HG03442 (cell line): ENCODE measurements around the gene GRN.
"Not testable (repeated sequence)": the region's sequence is repeated elsewhere in the genome, so short reads cannot be mapped to it uniquely, and the experiment has no call there.

Source experiments
- ATAC-seq: cut with Tn5 transposase; IDR thresholded peaks from one replicate; pipeline ENCODE4 v1.9.1; 2021; ENCODE audit warnings: mild to moderate bottlenecking, moderate library complexity; ENCODE audit not compliant: unreplicated experiment

Gene GRN

DNA sequence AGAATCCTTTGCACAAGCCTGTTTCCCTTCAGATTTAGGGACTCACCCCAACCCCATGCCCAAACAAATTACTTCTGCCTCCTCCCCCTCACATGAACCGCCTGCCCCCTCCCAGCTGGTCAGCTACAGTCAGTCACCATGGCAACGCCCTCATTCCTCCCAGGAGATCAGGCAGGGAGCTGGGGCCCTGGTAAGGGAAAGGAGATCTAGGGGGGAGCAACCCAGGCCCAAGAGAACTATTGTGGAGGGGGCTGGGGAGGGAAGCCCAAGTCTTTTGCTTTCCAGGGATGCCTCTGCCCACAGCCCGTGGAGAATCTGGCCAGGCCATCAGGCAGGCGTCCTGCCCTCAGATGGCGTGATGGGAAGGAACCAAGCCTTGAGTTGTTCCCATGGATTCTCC is 15.7 kb downstream of the GRN start:
- ATAC-seq = no peak

DNA sequence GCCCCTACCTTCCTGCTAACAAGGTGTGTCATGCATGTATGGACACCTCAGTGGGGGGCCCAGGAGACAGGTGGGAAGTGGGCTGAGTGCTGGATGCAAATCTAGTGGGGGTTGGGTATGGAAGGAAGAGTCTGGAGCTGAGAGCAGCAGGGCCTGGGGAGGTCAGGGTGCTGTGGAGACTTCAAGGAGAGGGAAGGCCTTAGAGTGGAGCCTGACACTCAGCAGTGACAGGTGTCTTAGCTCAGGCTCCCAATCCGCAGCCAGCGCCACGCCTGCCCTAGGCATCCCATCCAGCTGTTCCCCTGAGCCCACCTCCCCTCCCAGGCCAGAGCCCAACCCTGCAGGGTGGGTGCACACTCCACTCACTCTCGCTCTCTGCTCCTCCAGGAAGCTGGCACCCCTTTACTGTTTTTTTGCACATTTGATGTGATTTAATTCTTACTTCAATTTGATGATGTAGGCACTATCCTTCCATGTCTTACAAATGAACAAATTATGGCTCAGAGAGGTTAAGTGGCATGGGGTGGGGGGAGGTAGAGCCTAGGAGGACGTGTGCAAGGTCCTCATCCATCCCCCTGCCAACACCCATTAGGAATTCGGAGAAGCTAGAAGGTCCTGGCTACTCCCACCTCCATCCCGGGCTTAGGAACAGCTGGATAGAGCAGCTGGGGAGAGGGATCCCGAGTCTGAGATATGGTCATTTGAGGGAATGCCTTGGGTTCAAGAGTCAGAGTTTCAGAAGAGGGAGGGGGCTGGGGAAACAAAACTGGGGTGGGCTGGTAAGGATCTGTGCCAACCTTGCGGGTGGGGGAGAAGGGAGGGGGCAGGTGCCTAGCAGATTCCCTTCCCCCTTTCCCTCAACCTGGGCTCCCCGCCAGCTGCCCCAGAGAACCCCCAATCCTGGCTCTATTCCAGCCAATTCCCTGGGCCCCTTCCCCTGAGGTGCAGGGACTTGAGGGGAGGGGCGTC is 16.5 kb downstream of the GRN start:
- no peak for ATAC-seq

DNA sequence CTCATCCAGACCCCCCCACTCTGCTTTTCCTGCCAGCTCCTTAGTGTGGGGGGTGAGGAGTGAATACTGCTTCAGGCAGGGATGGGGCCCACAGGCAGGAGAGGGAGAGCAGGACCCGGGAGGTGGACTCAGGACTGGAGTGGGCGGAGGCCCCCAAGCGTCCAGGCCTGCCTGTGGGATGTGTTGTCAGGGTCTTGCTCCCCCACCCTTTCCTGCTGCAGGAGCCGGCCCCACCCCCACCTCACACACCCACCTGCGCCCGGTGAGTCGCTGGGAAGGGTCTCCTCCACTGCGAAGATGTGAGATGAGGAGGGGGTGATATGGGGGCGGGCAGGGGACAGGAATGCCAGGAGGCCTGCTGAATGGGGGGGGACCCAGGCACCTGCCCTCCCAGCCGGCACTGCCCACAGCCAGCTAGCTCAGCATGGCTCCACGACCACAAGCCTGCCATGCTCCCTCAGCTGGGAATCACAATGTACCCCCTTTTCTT is 17.4 kb downstream of the GRN start:
- no peak for ATAC-seq

DNA sequence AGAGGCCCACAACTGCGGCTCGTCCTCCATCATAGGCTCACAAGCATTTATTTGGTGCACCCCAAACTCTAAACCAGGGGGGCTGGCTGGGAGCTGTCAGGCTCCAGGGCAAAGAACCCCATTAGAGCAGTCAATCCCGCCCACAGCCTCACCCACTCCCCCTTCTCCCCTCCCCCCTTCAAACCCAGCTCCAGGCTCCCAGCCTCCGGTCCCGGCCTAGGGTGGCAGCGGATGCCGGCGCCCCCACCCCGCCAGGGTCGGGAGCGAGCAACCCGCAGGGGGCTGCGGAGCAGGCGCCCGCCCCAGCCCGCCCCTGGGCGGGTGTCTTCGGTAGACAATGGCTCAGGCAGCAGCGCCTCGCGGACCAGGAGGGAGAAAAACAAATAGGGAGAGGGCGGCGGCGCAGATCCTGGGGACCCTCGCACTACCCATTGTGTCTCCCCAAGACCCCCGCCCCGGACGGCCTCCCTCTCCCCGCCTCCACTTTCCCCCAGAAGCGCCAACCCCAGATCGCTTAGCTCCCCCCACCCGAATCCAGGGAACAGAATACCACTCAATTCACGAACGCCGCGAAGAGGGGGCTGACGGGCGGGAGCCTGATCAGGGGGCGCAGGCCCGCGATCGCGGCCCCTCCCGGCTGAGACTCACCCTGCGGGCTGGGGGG is 18.0 kb downstream of the GRN start:
- no peak for ATAC-seq

DNA sequence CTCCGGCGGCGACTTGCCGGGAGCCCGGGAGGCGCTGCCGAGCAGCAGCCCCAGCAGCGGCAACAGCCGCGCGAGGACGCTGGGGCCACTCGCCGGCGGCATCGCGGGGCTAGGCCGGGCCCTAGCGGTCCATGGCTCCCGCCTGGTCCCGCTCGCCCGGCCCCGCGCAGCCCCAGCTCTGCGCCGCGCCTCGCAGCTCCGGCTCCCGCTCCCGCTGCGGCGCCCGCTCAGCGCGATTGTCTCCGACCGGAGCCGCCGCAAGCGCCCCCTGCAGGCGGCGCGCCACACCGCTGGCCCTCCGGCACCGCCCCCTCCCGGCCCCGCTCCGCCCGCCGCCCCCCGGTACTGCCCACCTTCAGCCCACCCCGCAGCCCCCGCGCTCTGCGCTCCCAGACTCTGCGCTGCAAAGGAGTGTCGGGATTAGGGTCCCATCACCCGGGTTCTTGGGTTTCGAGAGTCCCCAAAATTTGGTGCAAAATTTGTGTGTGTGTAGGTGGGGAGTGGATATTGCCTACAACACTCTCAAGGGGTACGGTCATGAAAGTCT is 18.6 kb downstream of the GRN start, which contains the start of gene FAM171A2:
Gene FAM171A2 (minus strand): TSS at position 241 of the 547 bp plus-strand sequence. CDS start 139 bp downstream, at position 102.
- peak; percentile 42 for ATAC-seq

DNA sequence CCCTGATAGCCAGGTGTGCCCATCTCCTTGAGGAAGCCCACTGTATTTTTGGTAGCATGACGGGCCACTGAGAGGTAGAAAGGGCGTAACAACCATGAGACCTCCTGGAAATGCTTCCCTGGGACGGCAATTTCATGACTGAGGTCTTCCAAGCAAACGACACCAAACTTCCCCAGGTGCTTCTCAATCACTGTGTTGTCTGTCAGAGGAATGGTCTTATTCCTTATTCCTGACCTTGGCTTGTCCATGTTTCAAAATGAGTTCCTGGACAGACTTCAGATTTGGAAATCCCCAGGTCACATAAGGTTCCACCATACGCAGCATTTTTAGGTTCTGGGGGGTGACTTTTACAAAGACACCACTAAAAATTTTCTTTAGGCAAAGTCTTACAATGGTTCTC is 19.9 kb downstream of the GRN start:
- not testable (repeated sequence) for ATAC-seq

DNA sequence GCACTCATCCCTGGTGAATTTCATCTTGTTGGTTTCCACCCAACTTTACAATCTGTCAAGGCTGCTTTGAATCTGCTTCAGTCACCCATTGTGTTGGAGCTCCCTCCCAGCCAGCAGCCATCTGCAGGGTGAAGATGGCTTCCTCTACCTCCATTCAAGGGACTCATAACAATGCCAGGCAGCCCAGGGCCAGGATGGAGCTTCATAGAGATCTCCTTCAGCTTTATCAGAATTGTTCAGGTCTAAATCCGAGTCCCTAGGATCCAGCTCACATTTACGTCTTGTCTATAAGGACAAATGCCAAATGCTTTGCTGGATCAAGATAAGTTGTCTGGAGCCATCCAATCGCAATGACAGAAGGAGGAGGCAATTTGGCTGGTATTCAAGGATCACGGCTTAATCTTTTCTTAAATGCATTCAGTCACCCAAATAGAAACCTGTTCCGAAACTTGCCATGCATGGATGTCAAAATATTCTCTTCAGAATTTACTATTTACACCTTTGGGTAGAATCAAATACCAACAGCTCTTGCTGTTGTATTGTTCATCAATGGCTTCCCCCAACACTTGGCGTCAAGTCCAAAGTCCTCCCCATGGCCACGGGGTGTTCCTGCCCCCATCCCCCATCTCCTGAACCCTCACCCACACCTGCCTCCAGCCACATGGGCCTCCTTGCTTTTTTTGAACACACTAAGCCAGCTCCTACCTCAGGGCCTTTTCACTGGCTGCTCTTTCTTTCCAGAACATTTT is 22.3 kb downstream of the GRN start:
- ATAC-seq = no peak

DNA sequence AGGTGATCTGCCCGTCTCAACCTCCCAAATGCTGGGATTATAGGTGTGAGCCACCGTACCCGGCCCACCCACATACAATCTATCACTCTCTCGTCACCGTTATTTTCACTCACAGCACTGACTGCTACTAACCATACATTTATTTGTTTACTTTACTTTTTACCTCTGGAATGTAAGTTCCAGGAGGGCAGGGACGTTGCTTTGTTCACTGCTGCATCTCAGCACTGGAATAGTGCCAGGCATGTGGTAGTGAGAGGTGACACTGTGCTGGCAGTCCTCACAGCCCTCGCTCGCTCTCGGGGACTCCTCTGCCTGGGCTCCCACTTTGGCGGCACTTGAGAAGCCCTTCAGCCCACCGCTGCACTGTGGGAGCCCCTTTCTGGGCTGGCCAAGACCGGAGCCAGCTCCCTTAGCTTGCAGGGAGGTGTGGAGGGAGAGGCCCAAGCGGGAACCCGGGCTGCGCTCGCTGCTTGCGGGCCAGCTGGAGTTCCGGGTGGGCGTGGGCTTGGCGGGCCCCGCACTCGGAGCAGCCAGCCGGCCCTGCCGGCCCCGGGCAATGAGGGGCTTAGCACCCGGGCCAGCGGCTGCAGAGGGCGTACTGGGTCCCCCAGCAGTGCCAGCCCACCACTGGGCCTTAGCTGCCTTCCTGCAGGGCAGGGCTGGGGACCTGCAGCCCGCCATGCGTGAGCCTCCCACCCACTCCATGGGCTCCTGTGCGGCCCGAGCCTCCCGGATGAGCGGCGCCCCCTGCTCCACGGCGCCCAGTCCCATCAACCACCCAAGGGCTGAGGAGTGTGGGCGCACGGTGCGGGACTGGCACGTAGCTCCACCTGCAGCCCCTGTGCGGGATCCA is 23.5 kb downstream of the GRN start:
- ATAC-seq = not testable (repeated sequence)

DNA sequence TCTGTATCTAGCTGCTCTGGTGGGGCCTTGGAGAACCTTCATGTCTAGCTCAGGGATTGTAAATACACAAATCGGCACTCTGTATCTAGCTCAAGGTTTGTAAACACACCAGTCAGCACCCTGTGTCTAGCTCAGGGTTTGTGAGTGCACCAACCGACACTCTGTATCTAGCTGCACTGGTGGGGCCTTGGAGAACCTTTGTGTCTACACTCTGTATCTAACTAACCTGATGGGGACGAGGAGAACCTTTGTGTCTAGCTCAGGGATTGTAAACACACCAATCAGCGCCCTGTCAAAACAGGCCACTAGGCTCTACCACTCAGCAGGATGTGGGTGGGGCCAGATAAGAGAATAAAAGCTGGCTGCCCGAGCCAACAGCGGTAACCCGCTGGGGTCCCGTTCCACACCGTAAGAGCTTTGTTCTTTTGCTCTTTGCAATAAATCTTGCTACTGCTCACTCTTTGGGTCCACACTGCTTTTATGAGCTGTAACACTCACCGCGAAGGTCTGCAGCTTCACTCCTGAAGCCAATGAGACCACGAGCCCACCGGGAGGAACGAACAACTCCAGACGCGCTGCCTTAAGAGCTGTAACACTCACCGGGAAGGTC is 24.4 kb downstream of the GRN start:
- ATAC-seq = not testable (repeated sequence)

DNA sequence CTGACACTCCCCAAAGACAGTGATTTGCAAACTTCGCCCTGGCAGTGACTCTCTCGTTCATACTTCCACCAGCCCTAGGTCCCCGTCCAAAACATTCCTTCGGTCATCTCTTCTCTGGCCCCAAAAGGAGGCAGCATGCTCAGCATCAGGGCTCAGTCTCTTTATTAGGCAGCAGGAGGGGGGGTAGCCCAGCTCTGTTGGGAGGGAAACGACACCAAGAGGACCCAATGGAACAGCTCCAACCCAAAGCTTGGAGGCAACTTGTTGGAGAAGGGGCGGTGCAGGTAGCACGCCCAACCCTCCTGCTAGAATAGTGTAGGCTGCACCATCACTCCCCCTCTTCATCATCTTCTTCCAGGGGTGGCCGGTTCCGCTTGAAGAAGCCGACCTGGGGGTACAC is 26.9 kb downstream of the GRN start:
- no peak for ATAC-seq

DNA sequence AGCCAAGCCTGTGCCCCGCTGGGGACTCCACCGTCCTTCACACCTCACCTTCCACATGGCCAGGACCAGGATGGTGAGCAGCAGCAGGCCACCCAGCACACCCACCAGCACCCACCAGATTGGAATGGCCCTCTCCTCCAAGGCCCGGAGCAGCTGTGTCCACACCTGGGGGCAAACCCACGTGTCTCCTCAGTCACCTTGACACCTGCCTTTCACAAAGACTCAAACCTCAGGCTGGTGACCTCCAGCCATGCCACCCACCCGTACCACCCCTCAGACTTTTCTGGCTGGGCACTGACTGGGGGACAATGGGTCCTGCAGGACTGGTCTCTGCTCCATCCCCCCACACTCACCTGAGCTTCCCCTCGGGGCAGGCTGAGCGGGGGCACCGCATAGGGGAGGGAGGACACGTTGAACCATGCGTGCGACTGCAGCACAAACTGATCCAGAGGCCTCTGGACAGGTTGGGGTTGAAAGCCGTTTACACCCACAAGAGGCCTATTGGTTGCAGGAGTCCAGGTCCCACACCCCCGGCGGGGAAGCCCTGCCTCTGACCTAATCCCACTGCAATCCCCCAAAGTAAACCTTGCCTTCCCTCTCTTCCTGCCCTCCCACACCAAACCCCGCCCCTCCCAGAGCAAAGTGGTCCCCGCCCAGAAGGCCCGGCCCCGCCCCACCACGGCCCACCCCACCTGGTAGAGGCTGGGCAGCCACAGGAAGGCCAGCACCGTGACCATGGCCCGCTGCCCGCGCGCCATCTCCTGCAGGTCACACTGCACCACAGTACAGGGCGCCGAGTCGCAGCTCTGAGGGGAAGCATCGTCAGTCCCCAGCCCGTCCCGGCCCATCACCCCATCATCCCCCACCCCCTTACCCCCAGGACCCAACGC is 29.4 kb downstream of the GRN start:
- no peak for ATAC-seq

DNA sequence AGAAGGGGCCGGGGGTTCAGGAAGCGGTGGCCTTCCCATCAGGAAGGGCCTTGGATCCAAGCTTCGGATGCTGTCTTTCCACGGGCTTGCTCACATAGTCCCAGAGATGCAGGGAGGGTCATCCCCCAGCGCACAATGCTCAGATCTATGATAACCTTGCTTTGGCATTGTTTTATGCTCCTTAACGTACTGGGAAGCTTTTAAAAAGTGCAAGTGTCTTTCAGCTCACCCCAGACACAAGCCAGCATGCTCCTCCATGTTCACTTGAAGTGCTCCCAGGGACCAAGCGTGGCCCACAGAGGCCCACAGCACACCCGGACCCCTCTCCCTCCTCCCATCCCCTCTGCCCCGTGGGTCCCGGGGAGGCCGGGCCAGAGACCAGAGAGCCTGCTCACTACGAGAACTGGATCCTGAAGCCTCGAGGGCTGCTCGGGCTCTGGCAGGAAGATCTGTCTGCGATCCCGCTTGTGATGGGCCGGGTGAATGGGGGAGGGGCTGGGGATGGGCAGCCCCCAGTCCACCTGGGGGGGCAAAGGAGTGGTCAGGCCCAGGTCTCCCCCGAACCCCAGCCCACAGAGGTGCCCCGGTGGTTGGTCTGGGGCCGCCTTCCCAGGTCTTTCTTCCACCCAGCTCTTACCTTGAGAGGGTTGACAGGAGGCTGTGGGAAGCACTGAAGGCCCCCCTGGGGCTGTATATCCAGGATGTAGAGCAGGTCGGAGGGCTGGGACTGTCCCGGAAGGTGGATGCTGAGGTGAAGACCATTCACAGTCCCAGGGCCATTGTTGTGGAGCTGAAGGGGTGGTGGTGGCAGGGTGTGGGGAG is 30.3 kb downstream of the GRN start:
- ATAC-seq = no peak

DNA sequence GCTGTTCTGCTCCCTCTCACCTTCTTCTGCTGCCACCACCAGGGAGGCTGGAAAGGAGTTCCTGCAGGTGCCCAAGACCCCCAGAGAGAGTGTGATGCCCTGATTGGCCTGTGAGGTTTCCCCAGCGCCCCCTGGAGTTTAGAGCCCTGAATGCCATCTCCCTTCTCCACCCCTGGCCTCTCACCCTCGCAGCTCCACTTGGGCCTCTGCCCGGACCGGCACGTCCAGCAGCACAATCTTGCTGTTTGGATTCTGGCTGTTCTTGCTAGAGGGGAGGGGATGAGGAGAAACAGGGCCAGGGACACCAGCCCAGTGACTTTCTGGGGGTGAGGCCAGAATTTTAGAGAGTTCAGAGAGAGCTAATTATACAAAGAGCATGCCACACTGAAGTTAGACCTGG is 31.0 kb downstream of the GRN start:
- ATAC-seq = no peak

DNA sequence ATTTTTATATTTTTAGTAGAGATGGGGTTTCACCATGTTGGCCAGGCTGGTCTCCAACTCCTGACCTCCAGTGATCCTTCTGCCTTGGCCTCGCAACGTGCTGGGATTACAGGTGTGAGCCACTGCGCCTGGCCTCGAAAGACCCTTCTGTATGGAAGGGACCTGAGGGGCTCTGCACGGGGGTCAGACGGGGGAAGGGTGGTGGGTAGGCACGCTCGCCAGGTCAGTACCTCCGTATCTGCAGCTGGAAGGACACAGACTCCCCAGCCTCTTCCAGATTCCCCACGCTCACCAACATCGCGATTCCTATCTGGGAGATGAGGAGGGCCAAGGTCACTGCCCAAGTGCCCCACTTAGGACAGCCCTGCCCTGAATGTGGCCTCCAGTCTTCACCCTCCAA is 31.7 kb downstream of the GRN start:
- no peak for ATAC-seq

DNA sequence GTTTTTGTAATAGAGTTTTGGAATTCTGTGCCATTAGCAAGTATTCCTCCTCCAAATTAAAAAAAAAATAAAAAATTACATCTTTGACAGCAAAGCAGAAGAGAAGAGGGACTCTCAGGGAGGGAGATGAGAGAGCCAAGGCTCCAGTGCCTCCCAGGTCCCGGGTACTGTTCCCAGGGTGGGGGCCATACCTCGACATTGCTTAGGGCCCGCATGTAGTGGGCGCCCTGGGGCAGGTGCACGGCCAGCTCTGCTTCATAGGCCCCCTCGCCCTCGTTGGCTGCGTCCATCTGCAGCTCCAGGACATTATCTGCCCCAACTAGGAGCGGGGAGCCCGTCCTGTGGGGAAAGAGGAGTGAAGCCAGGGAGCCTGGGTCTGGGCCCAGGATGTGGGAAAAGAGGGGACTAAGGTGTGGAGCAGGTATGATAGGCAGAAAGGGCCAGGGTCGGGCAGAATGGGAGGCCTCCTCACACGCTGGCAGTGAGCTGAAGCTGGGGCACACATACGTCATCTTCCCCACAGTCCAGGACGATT is 33.1 kb downstream of the GRN start:
- ATAC-seq = no peak

DNA sequence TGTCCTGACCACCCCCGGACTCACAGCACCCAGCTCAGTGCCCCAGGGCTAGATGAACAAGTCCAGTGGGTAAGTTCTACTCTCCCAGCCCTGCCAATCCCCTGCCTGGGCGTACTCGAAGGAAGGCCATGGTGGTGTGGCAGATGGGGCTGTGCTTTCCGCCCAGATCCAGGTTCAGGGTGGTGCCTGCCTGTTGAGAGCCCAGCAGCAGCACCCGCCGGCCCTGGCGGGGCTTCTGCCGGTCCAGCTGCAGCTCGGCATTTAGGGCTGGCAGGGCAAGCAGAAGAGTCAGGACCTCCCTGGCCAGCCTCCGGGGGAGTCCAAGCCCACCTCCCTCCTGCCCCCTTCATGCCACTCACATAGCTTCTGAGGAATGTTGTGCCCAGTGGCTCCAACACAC is 34.8 kb downstream of the GRN start:
- no peak for ATAC-seq

DNA sequence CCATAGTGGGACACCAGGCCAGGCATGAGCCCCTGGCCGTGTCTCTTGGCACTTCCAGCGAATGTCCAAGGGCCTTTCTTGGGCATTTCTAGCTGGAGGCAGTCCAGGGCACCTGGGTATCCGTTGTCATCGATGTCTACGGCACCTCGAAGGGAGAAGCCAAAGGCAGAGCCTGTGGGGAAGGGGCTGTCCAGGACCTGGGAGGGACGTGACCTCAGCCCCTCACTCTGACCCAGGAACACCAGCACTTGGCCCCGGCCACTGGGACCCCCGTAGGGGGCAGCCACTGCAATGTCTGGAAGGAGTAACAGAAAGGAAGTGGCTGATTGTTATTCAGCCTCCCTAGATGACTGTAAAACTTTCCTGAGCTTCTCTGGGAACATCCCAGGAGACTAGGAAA is 35.7 kb downstream of the GRN start:
- ATAC-seq = no peak
